ENCODE results near the gene TIGD7.

- TF ChIP-seq POLR2AphosphoS5 (IDR thresholded peaks at IDR 0.05; ENCODE audit: low read depth, low read length) (no peak), POLR2A (IDR thresholded peaks at IDR 0.05; ENCODE audit: low read depth, low read length) (no peak)
Measured at GRCh38 chr16:3295783-3296182, 9.4 kb downstream of the TIGD7 start.
